Mesodermal cell (in vitro differentiated cells): ENCODE results near the gene PLAC1.

ENCODE experiments used
- H3K27ac ChIP-seq: 2 replicates; pipeline ENCODE4 v1.7.0; 2013; ENCODE audit warnings: mild to moderate bottlenecking, low read depth, low read length, moderate library complexity; ENCODE audit not compliant: severe bottlenecking
- H3K36me3 ChIP-seq: 2 replicates; pipeline ENCODE4 v1.7.1; 2013; ENCODE audit warnings: mild to moderate bottlenecking, low read length, moderate library complexity; ENCODE audit not compliant: control insufficient read depth, insufficient read depth
- H3K4me1 ChIP-seq: one replicate; pipeline ENCODE4 v1.7.1; 2013; ENCODE audit warnings: mild to moderate bottlenecking, low read length; ENCODE audit not compliant: insufficient read depth, control insufficient read depth, poor library complexity, severe bottlenecking
- H3K4me3 ChIP-seq: 2 replicates; pipeline ENCODE4 v1.7.0; 2013; ENCODE audit warnings: low read length, control low read depth, mild to moderate bottlenecking; ENCODE audit not compliant: insufficient read depth, poor library complexity, severe bottlenecking; ENCODE audit errors: extremely low read depth
- H3K9me3 ChIP-seq: 2 replicates; pipeline ENCODE4 v1.7.1; 2013; ENCODE audit warnings: mild to moderate bottlenecking, low read length, moderate library complexity; ENCODE audit not compliant: control insufficient read depth
- WGBS, 2 experiments: methylation state at CpG; one replicate each; pipeline ENCODE4 v1.1.5; 2013; ENCODE audit warnings: missing lambda C conversion rate in 2 of 2; ENCODE audit not compliant: insufficient coverage in 2 of 2; 5-methylcytosine and 5-hydroxymethylcytosine counted together

Gene PLAC1

GRCh38 chrX:134632355-134632754 lies 25.9 kb downstream of the PLAC1 start:
- Histone ChIP-seq H3K36me3 (no peaks in the 10 kb centered on the region), H3K9me3 (no peaks in the 10 kb centered on the region), H3K4me3 (no peak overlapping the region), H3K27ac (no peak overlapping the region), H3K4me1 (peaks cover 4% of the 10 kb centered on the region)
- 75 to 100% methylated on average over 1 of the region's 3 CpGs for WGBS, 2 experiments

GRCh38 chrX:134631426-134632346 lies 26.6 kb downstream of the PLAC1 start:
- Histone ChIP-seq H3K36me3 (no peaks in the 10 kb centered on the region), H3K4me3 (no peak overlapping the region), H3K27ac (no peak overlapping the region), H3K4me1 (peaks cover 4% of the 10 kb centered on the region), H3K9me3 (no peaks in the 10 kb centered on the region)
- 50 to 60% methylated on average over 1 of the region's 9 CpGs for WGBS, 2 experiments

GRCh38 chrX:134628663-134629062 lies 29.6 kb downstream of the PLAC1 start:
- H3K9me3 ChIP-seq, result no peaks in the 10 kb centered on the region
- H3K4me3 ChIP-seq, result no peak overlapping the region
- no CpG with 5 or more reads among the region's 1 CpG for WGBS, 2 experiments
- peaks cover 16% of the 10 kb centered on the region for H3K4me1 ChIP-seq
- H3K27ac ChIP-seq, result no peak overlapping the region
- no peaks in the 10 kb centered on the region for H3K36me3 ChIP-seq

- peaks cover 32% of the 10 kb centered on the region for H3K4me1 ChIP-seq
Observed at GRCh38 chrX:134626434-134626833, 31.8 kb downstream of the PLAC1 start.

GRCh38 chrX:134625315-134625718 lies 33.0 kb downstream of the PLAC1 start:
- Histone ChIP-seq H3K27ac (no peak overlapping the region), H3K9me3 (no peaks in the 10 kb centered on the region)
- WGBS, 2 experiments, result 86 to 88% methylated on average over 1 of the region's 3 CpGs

More at GRCh38 chrX:134626434-134626833, 31.8 kb downstream of the PLAC1 start:
- no peaks in the 10 kb centered on the region for H3K36me3 ChIP-seq
- H3K4me3 ChIP-seq, result no peak overlapping the region
- no peak overlapping the region for H3K27ac ChIP-seq
- H3K9me3 ChIP-seq, result no peaks in the 10 kb centered on the region

GRCh38 chrX:134624046-134624430 lies 34.2 kb downstream of the PLAC1 start:
- Histone ChIP-seq H3K4me1 (peaks cover 38% of the 10 kb centered on the region), H3K27ac (no peak overlapping the region), H3K4me3 (no peak overlapping the region), H3K36me3 (no peaks in the 10 kb centered on the region), H3K9me3 (no peaks in the 10 kb centered on the region)
- no CpG with 5 or more reads among the region's 3 CpGs for WGBS, 2 experiments

More at GRCh38 chrX:134625315-134625718, 33.0 kb downstream of the PLAC1 start:
- H3K4me3 ChIP-seq, result no peak overlapping the region
- H3K36me3 ChIP-seq, result no peaks in the 10 kb centered on the region
- peaks cover 38% of the 10 kb centered on the region for H3K4me1 ChIP-seq

GRCh38 chrX:134623293-134624045 lies 34.8 kb downstream of the PLAC1 start:
- H3K27ac ChIP-seq, result peak overlapping the region; percentile 92
- H3K4me1 ChIP-seq, result peaks cover 38% of the 10 kb centered on the region
- WGBS, 2 experiments, result 93% methylated on average over 2 of the region's 10 CpGs; no CpG with 5 or more reads in 1 of the 2 experiments
- no peaks in the 10 kb centered on the region for H3K9me3 ChIP-seq
- H3K36me3 ChIP-seq, result no peaks in the 10 kb centered on the region
- no peak overlapping the region for H3K4me3 ChIP-seq

- Histone ChIP-seq H3K36me3 (no peaks in the 10 kb centered on the region), H3K4me3 (no peak overlapping the region), H3K4me1 (peaks cover 38% of the 10 kb centered on the region), H3K9me3 (no peaks in the 10 kb centered on the region), H3K27ac (peak overlapping the region; percentile 92)
- 40% methylated on average over 1 of the region's 2 CpGs; no CpG with 5 or more reads in 1 of the 2 experiments for WGBS, 2 experiments
Observed at GRCh38 chrX:134622813-134623185, 35.5 kb downstream of the PLAC1 start.

GRCh38 chrX:134622056-134622812 lies 36.0 kb downstream of the PLAC1 start:
- Histone ChIP-seq H3K4me1 (peaks cover 35% of the 10 kb centered on the region), H3K4me3 (no peak overlapping the region), H3K9me3 (no peaks in the 10 kb centered on the region), H3K27ac (peak overlapping the region; percentile 92), H3K36me3 (no peaks in the 10 kb centered on the region)
- whole genome bisulfite sequencing, 2 experiments, result 17 to 18% methylated on average over 1 to 2 of the region's 6 CpGs

GRCh38 chrX:134619838-134620237 lies 38.4 kb downstream of the PLAC1 start:
- peaks cover 32% of the 10 kb centered on the region for H3K4me1 ChIP-seq

More at GRCh38 chrX:134619838-134620237, 38.4 kb downstream of the PLAC1 start:
- H3K27ac ChIP-seq, result no peak overlapping the region
- no peaks in the 10 kb centered on the region for H3K36me3 ChIP-seq
- no peak overlapping the region for H3K4me3 ChIP-seq
- no peaks in the 10 kb centered on the region for H3K9me3 ChIP-seq
- no CpG with 5 or more reads among the region's 1 CpG for WGBS, 2 experiments
